GM23338 (cell line): ENCODE measurements around the gene CNTNAP2. TPM values are rescaled to one million over a fixed set of nuclear protein-coding genes. Genes with fewer than 3 reads are reported as not detected.

Source experiments
- ATAC-seq: fragments of 200-7000 bp; cut with Tn5 transposase; 3 replicates; pipeline ENCODE4 v1.9.1; 2020
- DNase-seq: peaks from one replicate; pipeline ENCODE4 v3.0.0-alpha.2; 2015; ENCODE audit warnings: low spot score
- H2AFZ ChIP-seq: fragments of 200-600 bp; sonication (generic); 2 replicates; pipeline ENCODE4 v1.8.0; 2016; ENCODE audit warnings: antibody characterized with exemption, mild to moderate bottlenecking, moderate library complexity
- H3F3A ChIP-seq: fragments of 200-600 bp; sonication (generic); replicated peaks from 2 replicates; pipeline ENCODE4 v1.8.0; 2017; ENCODE audit warnings: antibody characterized with exemption, mixed run types, low read depth
- H3K27ac ChIP-seq: fragments of 200-600 bp; sonication (generic); 2 replicates; pipeline ENCODE4 v1.6.1; 2016; ENCODE audit warnings: low read depth
- H3K27me3 ChIP-seq: fragments of 200-600 bp; sonication (generic); 2 replicates; pipeline ENCODE4 v1.8.0; 2016; ENCODE audit warnings: mild to moderate bottlenecking, mixed run types, moderate library complexity; ENCODE audit not compliant: insufficient read depth
- H3K36me3 ChIP-seq: fragments of 200-600 bp; sonication (generic); 2 replicates; pipeline ENCODE4 v1.8.0; 2016; ENCODE audit warnings: mild to moderate bottlenecking; ENCODE audit not compliant: insufficient read depth
- H3K4me1 ChIP-seq: fragments of 200-600 bp; sonication (generic); 2 replicates; pipeline ENCODE4 v1.8.0; 2016; ENCODE audit warnings: mild to moderate bottlenecking, moderate library complexity; ENCODE audit not compliant: insufficient read depth
- H3K4me2 ChIP-seq: fragments of 200-600 bp; sonication (generic); 2 replicates; pipeline ENCODE4 v1.7.1; 2017; ENCODE audit warnings: mixed run types
- H3K4me3 ChIP-seq: fragments of 200-600 bp; sonication (generic); 2 replicates; pipeline ENCODE4 v1.6.1; 2016; ENCODE audit warnings: mixed run types
- H3K79me2 ChIP-seq: fragments of 200-600 bp; sonication (generic); replicated peaks from 2 replicates; pipeline ENCODE4 v1.8.0; 2017; ENCODE audit warnings: mild to moderate bottlenecking; ENCODE audit not compliant: insufficient read depth
- H3K9me2 ChIP-seq: fragments of 200-600 bp; sonication (generic); 2 replicates; pipeline ENCODE4 v1.8.0; 2017; ENCODE audit not compliant: insufficient read depth
- H4K20me1 ChIP-seq: fragments of 200-600 bp; sonication (generic); replicated peaks from 2 replicates; pipeline ENCODE4 v1.8.0; 2017; ENCODE audit warnings: mild to moderate bottlenecking; ENCODE audit not compliant: insufficient read depth
- H3K27ac Mint-ChIP-seq: 2 replicates; pipeline ENCODE4 v1.8.0; 2020; ENCODE audit warnings: inconsistent platforms, mild to moderate bottlenecking, moderate library complexity, mixed read lengths
- H3K27me3 Mint-ChIP-seq: 3 replicates; pipeline ENCODE4 v1.8.0; 2022; ENCODE audit warnings: low read depth, mild to moderate bottlenecking, moderate library complexity, mixed read lengths, inconsistent platforms; ENCODE audit not compliant: insufficient read depth, poor library complexity
- H3K36me3 Mint-ChIP-seq: 3 replicates; pipeline ENCODE4 v1.8.0; 2021; ENCODE audit warnings: low read depth, mild to moderate bottlenecking, inconsistent platforms, moderate library complexity, mixed read lengths
- H3K4me1 Mint-ChIP-seq: 3 replicates; pipeline ENCODE4 v1.8.0; 2020; ENCODE audit warnings: mild to moderate bottlenecking, inconsistent platforms, mixed read lengths
- H3K4me3 Mint-ChIP-seq: 3 replicates; pipeline ENCODE4 v1.8.0; 2021; ENCODE audit warnings: moderate library complexity, mild to moderate bottlenecking, inconsistent platforms, mixed read lengths
- H3K9me3 Mint-ChIP-seq: 3 replicates; pipeline ENCODE4 v1.8.0; 2020; ENCODE audit warnings: moderate library complexity, mild to moderate bottlenecking, inconsistent platforms, mixed read lengths
- CREB1 ChIP-seq: fragments of 250-450 bp; sonication (Bioruptor Pico); IDR thresholded peaks from 2 replicates; pipeline ENCODE4 v1.5.0; 2020; ENCODE audit warnings: low read depth, mild to moderate bottlenecking, moderate library complexity
- CTCF ChIP-seq, 2 experiments: fragments of 200-600 bp in 1 of 2; sonication (generic) in 1 of 2; conservative IDR thresholded peaks; 2 replicates each; pipeline versions ENCODE4 v1.5.1 to v1.6.1; 2016 to 2017; ENCODE audit warnings: antibody characterized with exemption in 2 of 2, low read depth in 2 of 2, mild to moderate bottlenecking in 2 of 2, moderate library complexity in 1 of 2
- ETS1 ChIP-seq: IDR thresholded peaks from 2 replicates; pipeline ENCODE4 v1.6.1; 2016; ENCODE audit warnings: antibody characterized with exemption
- EZH2 ChIP-seq: fragments of 200-600 bp; sonication (generic); IDR thresholded peaks from one replicate; pipeline ENCODE4 v1.8.0; 2017; ENCODE audit warnings: antibody characterized with exemption, mild to moderate bottlenecking, low read depth; ENCODE audit not compliant: unreplicated experiment
- EZH2phosphoT487 ChIP-seq: fragments of 200-600 bp; sonication (generic); IDR thresholded peaks from one replicate; pipeline ENCODE4 v1.8.1; 2018; ENCODE audit warnings: antibody characterized with exemption; ENCODE audit not compliant: unreplicated experiment
- JUNB ChIP-seq: IDR thresholded peaks from one replicate; pipeline ENCODE4 v1.6.1; 2016; ENCODE audit warnings: antibody characterized with exemption; ENCODE audit not compliant: unreplicated experiment
- NANOG ChIP-seq: IDR thresholded peaks from 2 replicates; pipeline ENCODE4 v1.6.1; 2016; ENCODE audit warnings: antibody characterized with exemption, borderline replicate concordance
- POLR2AphosphoS5 ChIP-seq: IDR thresholded peaks from 2 replicates; pipeline ENCODE4 v1.6.1; 2016; ENCODE audit warnings: antibody characterized with exemption, low read depth
- REST ChIP-seq: IDR thresholded peaks from one replicate; pipeline ENCODE4 v1.6.1; 2018; ENCODE audit warnings: antibody characterized with exemption; ENCODE audit not compliant: unreplicated experiment
- STAT1 ChIP-seq: IDR thresholded peaks from one replicate; pipeline ENCODE4 v1.6.1; 2016; ENCODE audit warnings: antibody characterized with exemption; ENCODE audit not compliant: unreplicated experiment
- ZNF114 ChIP-seq: fragments of 250-450 bp; sonication (Bioruptor Pico); IDR thresholded peaks from 2 replicates; pipeline ENCODE4 v1.5.0; 2020; ENCODE audit warnings: mild to moderate bottlenecking, moderate library complexity
- ZNF331 ChIP-seq: fragments of 250-450 bp; sonication (Bioruptor Pico); IDR thresholded peaks from 2 replicates; pipeline ENCODE4 v1.5.0; 2020; ENCODE audit warnings: low read depth, mild to moderate bottlenecking, moderate library complexity
- ZNF462 ChIP-seq: fragments of 250-450 bp; sonication (Bioruptor Pico); IDR thresholded peaks from 2 replicates; pipeline ENCODE4 v1.5.0; 2020; ENCODE audit warnings: mild to moderate bottlenecking, moderate library complexity
- polyA plus RNA-seq: library from polyadenylated mRNA; unstranded; fragments of >200 nt; fragmentation: Nextera tagmentation; extraction: Ambion mirVana; gene quantifications from 2 replicates; pipeline ENCODE4 v1.2.1, GENCODE V29; 2016
- total RNA-seq: library from RNA; depleted of rRNA; stranded (reverse); fragments of >200 nt; shearing (Covaris generic); gene quantifications from 2 replicates; pipeline ENCODE4 v1.2.3, GENCODE V29; 2014

Gene CNTNAP2
- total and polyA plus RNA-seq, 2 experiments from 2014 or later: 38.2 to 61.3 TPM

GRCh38 chr7:147639751-147640150 lies 1523.2 kb downstream of the CNTNAP2 start:
- no peak for ATAC-seq
- H3K36me3 Mint-ChIP-seq: peaks cover 8% of the 10 kb centered on the region; the same call in 1 of the 3 replicates
- no peak overlapping the region for H3K4me3 Mint-ChIP-seq
- Histone ChIP-seq H3K4me3 (no peak overlapping the region), H4K20me1 (no peaks in the 10 kb centered on the region), H3K4me2 (no peak overlapping the region), H3K36me3 (no peaks in the 10 kb centered on the region), H3K4me1 (no peaks in the 10 kb centered on the region; the same call in 1 of the 2 replicates), H3K79me2 (no peaks in the 10 kb centered on the region), H3K27ac (no peak overlapping the region), H3K27me3 (no peaks in the 10 kb centered on the region), H3K9me2 (no peaks in the 10 kb centered on the region; the same call in 1 of the 2 replicates), H2AFZ (no peak overlapping the region), H3F3A (no peaks in the 10 kb centered on the region)
- H3K9me3 Mint-ChIP-seq: peaks cover 15% of the 10 kb centered on the region; the same call in 2 of the 3 replicates
- H3K4me1 Mint-ChIP-seq: peaks cover 20% of the 10 kb centered on the region
- peaks cover 6% of the 10 kb centered on the region for H3K27me3 Mint-ChIP-seq
- no peak overlapping the region for H3K27ac Mint-ChIP-seq
- TF ChIP-seq REST: no peak
- no peak for TF ChIP-seq NANOG
- TF ChIP-seq STAT1: no peak
- TF ChIP-seq ZNF462 (CRISPR knock-in tag): no peak
- TF ChIP-seq ZNF331 (CRISPR knock-in tag): no peak
- TF ChIP-seq POLR2AphosphoS5: no peak
- TF ChIP-seq ZNF114 (CRISPR knock-in tag): no peak
- no peak for TF ChIP-seq EZH2phosphoT487
- no peak for TF ChIP-seq JUNB
- no peak for TF ChIP-seq CTCF (conservative IDR thresholded peaks at IDR 0.05; ENCODE audit: low read depth in 2 of 2)
- TF ChIP-seq ETS1: no peak
- no peak for TF ChIP-seq CREB1 (CRISPR knock-in tag)
- no peak for TF ChIP-seq EZH2
- no peak for DNase-seq
